Activated naive CD4-positive, alpha-beta T cell treated with anti-CD3 and anti-CD28 coated beads, Interleukin-2, amount 10 ng/mL, durations not matched to agents 5 hours and 36 hours (primary cell): Measurements from ENCODE around the gene MEGF8. TPM values are rescaled to one million over a fixed set of nuclear protein-coding genes. Genes with fewer than 3 reads are reported as not detected.

Experiments
- microRNA-seq: library from miRNA; unstranded; fragments of <30 nt; microRNA quantifications from one replicate; pipeline ENCODE4 v1.2.0, GENCODE V29; 2022; ENCODE audit warnings: borderline microRNAs expressed, borderline replicate concordance
- total RNA-seq, 2 experiments: library from RNA; stranded (reverse); gene quantifications; one replicate each; pipeline ENCODE4 v1.2.3, GENCODE V29; 2021

Gene MEGF8, protein sequence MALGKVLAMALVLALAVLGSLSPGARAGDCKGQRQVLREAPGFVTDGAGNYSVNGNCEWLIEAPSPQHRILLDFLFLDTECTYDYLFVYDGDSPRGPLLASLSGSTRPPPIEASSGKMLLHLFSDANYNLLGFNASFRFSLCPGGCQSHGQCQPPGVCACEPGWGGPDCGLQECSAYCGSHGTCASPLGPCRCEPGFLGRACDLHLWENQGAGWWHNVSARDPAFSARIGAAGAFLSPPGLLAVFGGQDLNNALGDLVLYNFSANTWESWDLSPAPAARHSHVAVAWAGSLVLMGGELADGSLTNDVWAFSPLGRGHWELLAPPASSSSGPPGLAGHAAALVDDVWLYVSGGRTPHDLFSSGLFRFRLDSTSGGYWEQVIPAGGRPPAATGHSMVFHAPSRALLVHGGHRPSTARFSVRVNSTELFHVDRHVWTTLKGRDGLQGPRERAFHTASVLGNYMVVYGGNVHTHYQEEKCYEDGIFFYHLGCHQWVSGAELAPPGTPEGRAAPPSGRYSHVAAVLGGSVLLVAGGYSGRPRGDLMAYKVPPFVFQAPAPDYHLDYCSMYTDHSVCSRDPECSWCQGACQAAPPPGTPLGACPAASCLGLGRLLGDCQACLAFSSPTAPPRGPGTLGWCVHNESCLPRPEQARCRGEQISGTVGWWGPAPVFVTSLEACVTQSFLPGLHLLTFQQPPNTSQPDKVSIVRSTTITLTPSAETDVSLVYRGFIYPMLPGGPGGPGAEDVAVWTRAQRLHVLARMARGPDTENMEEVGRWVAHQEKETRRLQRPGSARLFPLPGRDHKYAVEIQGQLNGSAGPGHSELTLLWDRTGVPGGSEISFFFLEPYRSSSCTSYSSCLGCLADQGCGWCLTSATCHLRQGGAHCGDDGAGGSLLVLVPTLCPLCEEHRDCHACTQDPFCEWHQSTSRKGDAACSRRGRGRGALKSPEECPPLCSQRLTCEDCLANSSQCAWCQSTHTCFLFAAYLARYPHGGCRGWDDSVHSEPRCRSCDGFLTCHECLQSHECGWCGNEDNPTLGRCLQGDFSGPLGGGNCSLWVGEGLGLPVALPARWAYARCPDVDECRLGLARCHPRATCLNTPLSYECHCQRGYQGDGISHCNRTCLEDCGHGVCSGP (N-terminal part only)
- 1 to 10 TPM; 4.4 to 4.9 TPM for total RNA-seq

DNA sequence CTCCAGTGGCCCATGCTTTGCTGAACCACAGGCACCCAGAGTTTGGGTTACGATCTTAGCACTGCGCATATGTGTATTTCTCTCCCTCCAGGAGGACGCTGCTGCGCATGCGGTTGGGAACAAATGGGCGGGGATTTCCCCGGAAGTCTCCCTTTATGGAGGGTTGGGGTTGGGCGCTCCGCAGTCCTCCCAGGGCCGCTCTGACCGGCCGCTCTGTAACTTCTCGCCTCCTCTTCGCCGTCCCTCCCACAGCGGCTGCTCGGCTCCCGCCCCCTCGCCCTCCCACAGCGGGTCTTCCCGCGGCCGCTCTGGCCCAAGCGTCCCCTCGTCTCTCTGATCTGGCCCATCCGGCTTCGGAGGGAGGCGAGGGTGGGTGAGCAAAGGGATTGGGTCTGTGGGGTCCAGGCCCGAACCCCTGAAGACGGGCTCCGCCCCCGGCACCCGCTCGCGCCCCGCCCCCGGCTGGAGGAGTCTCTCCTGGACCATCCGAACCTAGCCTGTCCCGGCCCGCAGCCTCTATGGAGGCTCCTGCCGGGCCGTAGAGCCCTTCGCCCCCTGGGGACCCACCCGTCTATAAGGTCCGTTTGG is at the start of gene MEGF8:
Gene MEGF8 (plus strand): TSS at position 328 of the 588 bp plus-strand sequence. CDS start 609 bp downstream, outside the sequence.

GRCh38 chr19:42301646-42302203 is 23.7 kb upstream of the MEGF8 start, which contains the start of gene PRR19:
Gene PRR19 (plus strand): TSS chr19:42302132. CDS start chr19:42309585, 7,453 bp downstream.

GRCh38 chr19:42313096-42313839 is 12.2 kb upstream of the MEGF8 start, which contains the start of gene TMEM145:
Gene TMEM145 (plus strand): TSS chr19:42313309. CDS start chr19:42313377, 68 bp downstream.

DNA sequence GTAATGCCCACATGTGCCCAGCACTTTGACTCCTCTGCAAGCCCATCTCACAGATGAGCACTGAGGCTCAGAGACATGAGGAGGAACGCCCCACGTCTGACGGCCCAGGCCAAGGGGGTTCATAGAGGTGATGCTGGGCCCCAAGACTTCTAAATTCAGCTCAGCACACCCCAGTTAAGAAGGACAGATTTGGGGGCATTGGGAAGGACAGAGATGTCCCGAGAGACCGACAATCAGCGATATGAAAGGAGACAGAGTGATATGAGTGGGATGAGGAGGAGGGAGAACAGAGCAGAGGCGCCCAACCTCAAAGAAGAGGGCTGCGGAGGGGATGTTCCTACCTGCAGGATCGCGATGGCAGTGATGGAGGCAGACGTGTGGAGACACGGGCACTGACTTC is 64.5 kb downstream of the MEGF8 start, which contains the start of gene CNFN:
Gene CNFN (minus strand): TSS at position 399 of the 400 bp plus-strand sequence. CDS start 1,260 bp downstream, outside the sequence.

GRCh38 chr19:42427313-42427712 is 101.9 kb downstream of the MEGF8 start, which contains the start of gene LIPE:
Gene LIPE (minus strand): TSS chr19:42427388. CDS start chr19:42427149, 239 bp downstream.

Small RNA genes within 50 kb of the gene (microRNA-seq; reads per million reads assigned to microRNA genes)
- not detected for gene MIR8077

Other genes starting within 250 kb of the MEGF8 start
- gene ZNF574, start 249.5 kb upstream of the MEGF8 start, total RNA-seq: 10 to 100 TPM; 13.5 to 14.6 TPM
- gene POU2F2, start 193.2 kb upstream of the MEGF8 start, total RNA-seq: 10 to 100 TPM; 24.0 to 24.7 TPM
- gene DEDD2, start 108.0 kb upstream of the MEGF8 start, total RNA-seq: 10 to 100 TPM; 46.1 to 46.3 TPM
- gene ZNF526, start 105.3 kb upstream of the MEGF8 start, total RNA-seq: 10 to 100 TPM; 16.0 to 17.9 TPM
- 10 to 100 TPM; 40.7 to 45.7 TPM for gene GSK3A, start 83.0 kb upstream of the MEGF8 start, total RNA-seq
- gene ERF, start 70.5 kb upstream of the MEGF8 start, total RNA-seq: 10 to 100 TPM; 49.0 to 50.2 TPM
- 10 to 100 TPM; 81.9 to 86.6 TPM for gene CIC, start 56.4 kb upstream of the MEGF8 start, total RNA-seq
- under 1 TPM; 0.30 to 0.39 TPM for gene PRR19, start 23.5 kb upstream of the MEGF8 start, total RNA-seq
- 10 to 100 TPM; 36.5 to 39.0 TPM for gene PAFAH1B3, start 23.0 kb upstream of the MEGF8 start, total RNA-seq
- gene TMEM145, start 12.3 kb upstream of the MEGF8 start, total RNA-seq: under 1 TPM in 1 of 2 experiments, not detected in 1; 0.31 TPM
- under 1 TPM in 1 of 2 experiments, not detected in 1; 0.51 TPM for gene CNFN, start 64.7 kb downstream of the MEGF8 start, total RNA-seq
- 10 to 100 TPM; 27.0 to 32.9 TPM for gene LIPE, start 101.8 kb downstream of the MEGF8 start, total RNA-seq
- not detected for gene CXCL17, start 117.3 kb downstream of the MEGF8 start, total RNA-seq
- 10 to 100 TPM; 37.6 to 39.2 TPM for gene CEACAM1, start 202.8 kb downstream of the MEGF8 start, total RNA-seq